Measurements from ENCODE around the gene CCDC171. TPM values are rescaled to one million over a fixed set of nuclear protein-coding genes. Genes with fewer than 3 reads are reported as not detected.

CCDC171 gene
- polyA plus RNA-seq, 1 experiment = 0.81 TPM

GRCh38 chr9:15640121-15640520 is 87.3 kb downstream of the CCDC171 start:
- Histone ChIP-seq H3K27me3 (ENCODE audit: control insufficient read depth, insufficient read depth, low read length) (no peaks in the 10 kb centered on the region), H3K9me3 (ENCODE audit: control insufficient read depth, insufficient read depth, low read length) (peaks cover 5% of the 10 kb centered on the region; the same call in 1 of the 2 replicates), H3K27ac (ENCODE audit: low read depth, low read length) (no peak overlapping the region), H3K4me3 (ENCODE audit: low read depth, low read length) (no peak overlapping the region)
- TF ChIP-seq CTCF (IDR thresholded peaks at IDR 0.05; ENCODE audit: low read depth, low read length) = no peak
- CTCF ChIA-PET = no interaction called here
- POLR2A ChIA-PET = no interaction called here
- no peak for DNase-seq (ENCODE audit: low read depth, low spot score)

- Histone ChIP-seq H3K4me3 (ENCODE audit: low read depth, low read length) (no peak overlapping the region), H3K27ac (ENCODE audit: low read depth, low read length) (no peak overlapping the region), H3K27me3 (ENCODE audit: control insufficient read depth, insufficient read depth, low read length) (no peaks in the 10 kb centered on the region), H3K9me3 (ENCODE audit: control insufficient read depth, insufficient read depth, low read length) (peaks cover 5% of the 10 kb centered on the region; the same call in 1 of the 2 replicates)
- ChIA-PET CTCF (interaction anchor here (0.6 to 1.7 kb wide), 7 partner anchors 11 to 630 kb away, joined by 3 to 6 read pairs (median 4); no protein-coding TSS in a partner anchor), POLR2A (no interaction called here)
- no peak for DNase-seq (ENCODE audit: low read depth, low spot score)
- TF ChIP-seq CTCF (IDR thresholded peaks at IDR 0.05; ENCODE audit: low read depth, low read length) = no peak
Observed at GRCh38 chr9:15641291-15641690, 88.4 kb downstream of the CCDC171 start.

GRCh38 chr9:15642369-15642962 is 89.6 kb downstream of the CCDC171 start:
- Histone ChIP-seq H3K9me3 (ENCODE audit: control insufficient read depth, insufficient read depth, low read length) (peaks cover 5% of the 10 kb centered on the region; the same call in 1 of the 2 replicates), H3K27ac (ENCODE audit: low read depth, low read length) (no peak overlapping the region), H3K4me3 (ENCODE audit: low read depth, low read length) (no peak overlapping the region), H3K27me3 (ENCODE audit: control insufficient read depth, insufficient read depth, low read length) (no peaks in the 10 kb centered on the region)
- ChIA-PET POLR2A (no interaction called here), CTCF (interaction anchor here (1.0 to 1.7 kb wide), 3 partner anchors 10 to 36 kb away, joined by 4 to 5 read pairs (median 4); no protein-coding TSS in a partner anchor)
- peak; percentile 62 for TF ChIP-seq CTCF (IDR thresholded peaks at IDR 0.05; ENCODE audit: low read depth, low read length)
- peak; percentile 13 for DNase-seq (ENCODE audit: low read depth, low spot score)

GRCh38 chr9:15670246-15670645 is 117.4 kb downstream of the CCDC171 start:
- POLR2A ChIA-PET = no interaction called here
- CTCF ChIA-PET = no interaction called here
- H3K9me3 ChIP-seq (ENCODE audit: control insufficient read depth, insufficient read depth, low read length) = no peaks in the 10 kb centered on the region
- H3K27ac ChIP-seq (ENCODE audit: low read depth, low read length) = no peak overlapping the region
- DNase-seq (ENCODE audit: low read depth, low spot score) = no peak
- H3K27me3 ChIP-seq (ENCODE audit: control insufficient read depth, insufficient read depth, low read length) = no peaks in the 10 kb centered on the region
- H3K4me3 ChIP-seq (ENCODE audit: low read depth, low read length) = no peak overlapping the region
- TF ChIP-seq CTCF (IDR thresholded peaks at IDR 0.05; ENCODE audit: low read depth, low read length) = no peak

GRCh38 chr9:15670894-15671293 is 118.1 kb downstream of the CCDC171 start:
- Histone ChIP-seq H3K4me3 (ENCODE audit: low read depth, low read length) (no peak overlapping the region), H3K27me3 (ENCODE audit: control insufficient read depth, insufficient read depth, low read length) (no peaks in the 10 kb centered on the region), H3K9me3 (ENCODE audit: control insufficient read depth, insufficient read depth, low read length) (no peaks in the 10 kb centered on the region), H3K27ac (ENCODE audit: low read depth, low read length) (no peak overlapping the region)
- POLR2A ChIA-PET = no interaction called here
- CTCF ChIA-PET = no interaction called here
- DNase-seq (ENCODE audit: low read depth, low spot score) = no peak
- no peak for TF ChIP-seq CTCF (IDR thresholded peaks at IDR 0.05; ENCODE audit: low read depth, low read length)
